Spleen (tissue), 11 donors: ENCODE measurements around the gene SEZ6L2. TPM values are rescaled to one million over a fixed set of nuclear protein-coding genes. Genes with fewer than 3 reads are reported as not detected.
"Not testable (repeated sequence)": the region's sequence is repeated elsewhere in the genome, so short reads cannot be mapped to it uniquely, and the experiment has no call there.

Source experiments
- DNase-seq: peaks from one replicate; pipeline ENCODE4 v3.0.0-alpha.2; 2020
- H3K27ac ChIP-seq, 8 donors: fragments of 200-600 bp; sonication (generic) in 7 of 8; 1 replicate in 4 of 8; 2 replicates in 4 of 8; pipeline versions ENCODE4 v1.5.0 to v1.8.0; 2016 to 2021; ENCODE audit warnings: inconsistent platforms in 4 of 8, mild to moderate bottlenecking in 4 of 8, moderate library complexity in 1 of 8
- H3K27me3 ChIP-seq, 7 donors: fragments of 200-600 bp; sonication (generic) in 6 of 7; replicated peaks in 1 of 7; 1 replicate in 4 of 7; 2 replicates in 3 of 7; pipeline versions ENCODE4 v1.5.0 to v1.8.0; 2016 to 2021; ENCODE audit warnings: inconsistent platforms in 3 of 7, mild to moderate bottlenecking in 1 of 7
- H3K36me3 ChIP-seq, 6 donors: fragments of 200-600 bp; sonication (generic) in 5 of 6; 1 replicate in 4 of 6; 2 replicates in 2 of 6; pipeline versions ENCODE4 v1.5.0 to v1.8.0; 2016 to 2021; ENCODE audit warnings: inconsistent platforms in 2 of 6
- H3K4me1 ChIP-seq, 6 donors: fragments of 200-600 bp; sonication (generic) in 5 of 6; 1 replicate in 3 of 6; 2 replicates in 3 of 6; pipeline versions ENCODE4 v1.5.0 to v1.8.0; 2016 to 2021; ENCODE audit warnings: inconsistent platforms in 3 of 6
- H3K4me3 ChIP-seq, 8 donors: fragments of 200-600 bp; sonication (generic) in 7 of 8; 1 replicate in 4 of 8; 2 replicates in 4 of 8; pipeline versions ENCODE4 v1.5.0 to v1.8.0; 2016 to 2021; ENCODE audit warnings: inconsistent platforms in 4 of 8, mild to moderate bottlenecking in 4 of 8, moderate library complexity in 2 of 8
- H3K9me3 ChIP-seq, 8 donors: fragments of 200-600 bp; sonication (generic) in 7 of 8; 1 replicate in 4 of 8; 2 replicates in 4 of 8; pipeline versions ENCODE4 v1.5.0 to v1.8.0; 2016 to 2021; ENCODE audit warnings: inconsistent platforms in 4 of 8
- POLR2A ChIP-seq, 3 donors: fragments of 450-650 bp; IDR thresholded peaks; one replicate each; pipeline ENCODE4 v1.5.1; 2017; ENCODE audit warnings: antibody characterized with exemption in 3 of 3, mild to moderate bottlenecking in 1 of 3
- POLR2AphosphoS5 ChIP-seq, 3 donors: sonication (generic); formaldehyde crosslinking; IDR thresholded peaks; one replicate each; pipeline ENCODE4 v1.5.1; 2017; ENCODE audit warnings: antibody characterized with exemption in 3 of 3
- WGBS, 5 donors: extraction: QIAGEN DNeasy Blood & Tissue Kit in 3 of 5; methylation state at CpG; one replicate each; pipeline versions ENCODE4 v1.1.5 to v1.1.7; 2013 to 2018; 5-methylcytosine and 5-hydroxymethylcytosine counted together
- intact Hi-C: fragments of 100-400 bp; cut with DNase I; formaldehyde crosslinking; loops from one replicate; pipeline ENCODE4 v1.15.0; 2023; ENCODE audit warnings: low total_unique reads
- polyA plus RNA-seq, 3 donors: library from polyadenylated mRNA; stranded (reverse); fragments of 200-250 nt; gene quantifications; one replicate each; pipeline ENCODE4 v1.2.1, GENCODE V29; 2013
- total RNA-seq, 7 donors: library from RNA; depleted of rRNA in 3 of 7; stranded (reverse); fragments of >200 nt in 3 of 7; fragmentation: NEBNext Ultra II Directional in 4 of 7; extraction: Animal tissue kit (Norgen Biotek cat#: 25700) in 4 of 7; gene quantifications; one replicate each; pipeline versions ENCODE4 v1.1.0 to v1.2.1, GENCODE V29; 2016 to 2021
- TF ChIP-seq, protein P1 (sequence below), 11 experiments: fragments of 200-600 bp in 7 of 11; fragments of 450-650 bp in 4 of 11; sonication (generic) in 4 of 11; IDR thresholded peaks in 8 of 11; conservative IDR thresholded peaks in 3 of 11; 1 replicate in 7 of 11; 2 replicates in 4 of 11; pipeline versions ENCODE4 v1.4.0 to v1.8.0; 2016 to 2021; ENCODE audit warnings: antibody characterized with exemption in 11 of 11, inconsistent platforms in 4 of 11, mild to moderate bottlenecking in 1 of 11
- donor health status: healthy with polysubstance abuse.
- donor health status: DM: no; HTN: no; CAD: no; lungs with moderate emphysema.
- donor health status: DM: no; HTN: no; CAD: no.
- donor health status: Bipolar disorder and iron deficiency.
- donor health status: healthy.
- donor health status: DM: no; HTN: no; CAD: no.
- donor health status: DM: yes; HTN: yes; CAD: no.

SEZ6L2 gene
- total and polyA plus RNA-seq, 10 donors, result 0.35 to 4.1 (median 2.1) TPM

- intact Hi-C loops, result no loop called here
- H3K9me3 ChIP-seq, result no peaks in the 10 kb centered on the region
- TF ChIP-seq POLR2AphosphoS5 (IDR thresholded peaks at IDR 0.05) (no peak), POLR2A (IDR thresholded peaks at IDR 0.05) (no peak)
- TF ChIP-seq, protein P1, sequence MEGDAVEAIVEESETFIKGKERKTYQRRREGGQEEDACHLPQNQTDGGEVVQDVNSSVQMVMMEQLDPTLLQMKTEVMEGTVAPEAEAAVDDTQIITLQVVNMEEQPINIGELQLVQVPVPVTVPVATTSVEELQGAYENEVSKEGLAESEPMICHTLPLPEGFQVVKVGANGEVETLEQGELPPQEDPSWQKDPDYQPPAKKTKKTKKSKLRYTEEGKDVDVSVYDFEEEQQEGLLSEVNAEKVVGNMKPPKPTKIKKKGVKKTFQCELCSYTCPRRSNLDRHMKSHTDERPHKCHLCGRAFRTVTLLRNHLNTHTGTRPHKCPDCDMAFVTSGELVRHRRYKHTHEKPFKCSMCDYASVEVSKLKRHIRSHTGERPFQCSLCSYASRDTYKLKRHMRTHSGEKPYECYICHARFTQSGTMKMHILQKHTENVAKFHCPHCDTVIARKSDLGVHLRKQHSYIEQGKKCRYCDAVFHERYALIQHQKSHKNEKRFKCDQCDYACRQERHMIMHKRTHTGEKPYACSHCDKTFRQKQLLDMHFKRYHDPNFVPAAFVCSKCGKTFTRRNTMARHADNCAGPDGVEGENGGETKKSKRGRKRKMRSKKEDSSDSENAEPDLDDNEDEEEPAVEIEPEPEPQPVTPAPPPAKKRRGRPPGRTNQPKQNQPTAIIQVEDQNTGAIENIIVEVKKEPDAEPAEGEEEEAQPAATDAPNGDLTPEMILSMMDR (IDR thresholded peaks at IDR 0.05 in 8 of 11, conservative IDR thresholded peaks at IDR 0.05 in 3 of 11), result no peak
- 89 to 90% (median 89%) methylated on average over 17 to 26 of the region's 26 CpGs for WGBS, 5 donors
- no peak overlapping the region for H3K27ac ChIP-seq
- no peak overlapping the region for H3K4me3 ChIP-seq
- no peaks in the 10 kb centered on the region for H3K36me3 ChIP-seq
- H3K27me3 ChIP-seq, result peaks cover 0 to 39% (median 23%) of the 10 kb centered on the region in 7 donors
- no peak for DNase-seq
- peaks cover 3 to 19% (median 16%) of the 10 kb centered on the region in 6 donors for H3K4me1 ChIP-seq
Measured at GRCh38 chr16:29873319-29873718, 26.0 kb downstream of the SEZ6L2 start.

GRCh38 chr16:29871822-29872546 lies 27.4 kb downstream of the SEZ6L2 start:
- TF ChIP-seq POLR2A (IDR thresholded peaks at IDR 0.05), result no peak
- TF ChIP-seq, protein P1 (IDR thresholded peaks at IDR 0.05 in 8 of 11, conservative IDR thresholded peaks at IDR 0.05 in 3 of 11), result no peak
- TF ChIP-seq POLR2AphosphoS5 (IDR thresholded peaks at IDR 0.05), result no peak

DNA sequence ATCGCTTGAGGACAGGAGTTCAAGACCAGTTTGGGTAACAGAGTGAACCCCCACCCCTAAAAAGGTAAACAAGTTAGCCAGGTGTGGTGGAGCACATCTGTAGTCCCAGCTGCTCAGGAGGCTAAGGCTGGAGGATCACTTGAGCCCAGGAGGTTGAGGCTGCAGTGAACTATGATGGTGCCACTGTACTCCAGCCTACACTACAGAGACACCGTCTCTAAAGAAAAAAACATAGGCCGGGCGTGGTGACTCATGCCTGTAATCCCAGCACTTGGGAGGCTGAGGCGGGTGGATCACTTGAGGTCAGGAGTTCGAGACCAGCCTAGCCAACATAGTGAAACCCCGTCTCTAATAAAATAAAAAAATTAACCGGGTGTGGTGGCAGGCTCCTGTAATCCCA lies 30.3 kb downstream of the SEZ6L2 start:
- H3K4me1 ChIP-seq, H3K36me3 ChIP-seq, DNase-seq, H3K9me3 ChIP-seq, intact Hi-C loops, H3K27ac ChIP-seq, H3K27me3 ChIP-seq, H3K4me3 ChIP-seq: not testable (repeated sequence)
- 83 to 94% (median 90%) methylated on average over 8 of the region's 8 CpGs for WGBS, 5 donors

More at GRCh38 chr16:29871822-29872546, 27.4 kb downstream of the SEZ6L2 start:
- Histone ChIP-seq H3K9me3 (no peaks in the 10 kb centered on the region), H3K36me3 (no peaks in the 10 kb centered on the region), H3K4me1 (peaks cover under 1 to 11% (median 9%) of the 10 kb centered on the region in 6 donors), H3K4me3 (no peak overlapping the region), H3K27me3 (peaks cover 0 to 25% (median 10%) of the 10 kb centered on the region in 7 donors), H3K27ac (no peak overlapping the region)
- 91 to 95% (median 92%) methylated on average over 14 to 16 of the region's 16 CpGs for WGBS, 5 donors
- intact Hi-C loops, result no loop called here
- no peak for DNase-seq

DNA sequence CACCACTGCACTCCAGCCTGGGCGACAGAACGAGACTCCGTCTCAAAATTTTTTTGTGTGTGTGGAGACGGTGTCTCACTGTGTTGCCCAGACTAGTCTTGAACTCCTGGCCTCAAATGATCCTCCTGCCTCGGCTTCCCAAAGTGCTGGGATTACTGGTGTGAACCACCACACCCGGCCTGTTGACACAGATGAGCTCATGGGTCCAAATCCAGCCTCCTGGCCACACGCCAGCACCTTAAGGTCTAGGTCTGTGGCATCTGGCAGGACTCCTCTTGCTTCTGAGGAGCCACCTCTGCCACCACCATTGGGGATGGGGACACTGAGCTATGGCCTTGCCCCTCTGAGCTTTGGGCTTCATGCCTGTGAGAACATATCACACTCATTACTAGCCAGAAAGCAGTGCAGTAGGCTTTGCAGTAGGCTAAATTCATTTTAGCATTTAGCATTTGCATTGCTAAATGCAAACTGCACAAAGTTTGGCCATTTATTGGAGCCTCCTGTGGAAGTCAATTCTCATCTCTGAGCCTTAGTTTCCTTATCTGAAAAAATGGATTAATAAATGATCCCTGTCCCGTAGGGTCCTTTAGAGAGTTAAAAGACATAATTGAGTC lies 30.8 kb downstream of the SEZ6L2 start:
- peaks cover 0 to 5% (median 5%) of the 10 kb centered on the region in 6 donors for H3K4me1 ChIP-seq
- H3K36me3 ChIP-seq, result no peaks in the 10 kb centered on the region
- peaks cover 0 to 4% (median 0%) of the 10 kb centered on the region in 7 donors for H3K27me3 ChIP-seq
- no peak overlapping the region for H3K27ac ChIP-seq
- WGBS, 5 donors, result 75 to 86% (median 85%) methylated on average over 7 to 8 of the region's 8 CpGs
- no peak for TF ChIP-seq POLR2AphosphoS5 (IDR thresholded peaks at IDR 0.05)
- TF ChIP-seq, protein P1 (IDR thresholded peaks at IDR 0.05 in 8 of 11, conservative IDR thresholded peaks at IDR 0.05 in 3 of 11), result no peak
- TF ChIP-seq POLR2A (IDR thresholded peaks at IDR 0.05), result no peak
- no peak overlapping the region for H3K4me3 ChIP-seq
- DNase-seq, result no peak
- no peaks in the 10 kb centered on the region for H3K9me3 ChIP-seq
- intact Hi-C loops, result no loop called here
